Osteoblast (primary cell): ENCODE data around the gene B3GALT2. TPM values are rescaled to one million over a fixed set of nuclear protein-coding genes. Genes with fewer than 3 reads are reported as not detected.

Experiments
- DNase-seq: peaks from one replicate; pipeline ENCODE4 v3.0.0; 2011; ENCODE audit warnings: low spot score, mixed read lengths; ENCODE audit not compliant: insufficient read length; ENCODE audit errors: missing footprints
- H2AFZ ChIP-seq: 2 replicates; pipeline ENCODE4 v1.6.0; 2011; ENCODE audit warnings: mild to moderate bottlenecking, low read length
- H3K27ac ChIP-seq: 2 replicates; pipeline ENCODE4 v1.5.1; 2011; ENCODE audit warnings: mild to moderate bottlenecking, low read depth, low read length, moderate library complexity
- H3K27me3 ChIP-seq: 2 replicates; pipeline ENCODE4 v1.6.0; 2012; ENCODE audit warnings: mild to moderate bottlenecking, control low read depth, inconsistent platforms, low read length, moderate library complexity; ENCODE audit not compliant: insufficient read depth
- H3K36me3 ChIP-seq: 2 replicates; pipeline ENCODE4 v1.5.1; 2011; ENCODE audit warnings: mild to moderate bottlenecking, low read length, control low read depth, moderate library complexity; ENCODE audit not compliant: insufficient read depth
- H3K4me1 ChIP-seq: 2 replicates; pipeline ENCODE4 v1.5.1; 2011; ENCODE audit warnings: mild to moderate bottlenecking, low read length, control low read depth, moderate library complexity; ENCODE audit not compliant: insufficient read depth
- H3K4me2 ChIP-seq: 2 replicates; pipeline ENCODE4 v1.6.0; 2011; ENCODE audit warnings: mild to moderate bottlenecking, low read length; ENCODE audit not compliant: insufficient read depth
- H3K4me3 ChIP-seq: fragments of 200-600 bp; sonication (generic); 3 replicates; pipeline ENCODE4 v1.5.1; 2012; ENCODE audit warnings: mild to moderate bottlenecking, low read length, inconsistent platforms; ENCODE audit not compliant: insufficient read depth
- H3K79me2 ChIP-seq: 2 replicates; pipeline ENCODE4 v1.6.0; 2012; ENCODE audit warnings: mild to moderate bottlenecking, low read length, control low read depth, inconsistent platforms; ENCODE audit not compliant: insufficient read depth
- H3K9me3 ChIP-seq: 2 replicates; pipeline ENCODE4 v1.5.1; 2011; ENCODE audit warnings: low read depth, low read length, control low read depth
- H4K20me1 ChIP-seq: 2 replicates; pipeline ENCODE4 v1.6.0; 2012; ENCODE audit warnings: mild to moderate bottlenecking, low read length, control low read depth; ENCODE audit not compliant: insufficient read depth
- CTCF ChIP-seq: IDR thresholded peaks from 2 replicates; pipeline ENCODE4 v1.5.1; 2011; ENCODE audit warnings: mild to moderate bottlenecking, low read depth, low read length, moderate library complexity; ENCODE audit errors: extremely low read depth
- total RNA-seq: library from RNA; depleted of rRNA; stranded (reverse); fragments of >200 nt; gene quantifications from 2 replicates; pipeline ENCODE4 v1.2.3, GENCODE V29; 2012

B3GALT2 gene
- total RNA-seq, 1 donor = 2.2 TPM

- Histone ChIP-seq H3K79me2 (peaks cover 40% of the 10 kb centered on the region), H3K27ac (no peak overlapping the region), H3K27me3 (no peaks in the 10 kb centered on the region), H3K4me1 (no peaks in the 10 kb centered on the region), H3K4me3 (no peak overlapping the region), H2AFZ (no peak overlapping the region), H3K4me2 (no peak overlapping the region), H4K20me1 (no peaks in the 10 kb centered on the region), H3K36me3 (no peaks in the 10 kb centered on the region), H3K9me3 (no peaks in the 10 kb centered on the region)
- no peak for DNase-seq
- no peak for TF ChIP-seq CTCF
These were observed 14.6 kb upstream of the B3GALT2 start for GRCh38 chr1:193201021-193201420.

GRCh38 chr1:193199940-193200339, 13.5 kb upstream of the B3GALT2 start:
- DNase-seq = no peak
- Histone ChIP-seq H3K4me2 (no peak overlapping the region), H3K27me3 (no peaks in the 10 kb centered on the region), H3K79me2 (peaks cover 44% of the 10 kb centered on the region), H3K36me3 (no peaks in the 10 kb centered on the region), H3K27ac (no peak overlapping the region), H4K20me1 (peaks cover 4% of the 10 kb centered on the region), H3K4me1 (no peaks in the 10 kb centered on the region), H3K9me3 (no peaks in the 10 kb centered on the region), H2AFZ (no peak overlapping the region), H3K4me3 (no peak overlapping the region)
- no peak for TF ChIP-seq CTCF

GRCh38 chr1:193192586-193192985, 6.2 kb upstream of the B3GALT2 start:
- H3K9me3 ChIP-seq = no peaks in the 10 kb centered on the region
- no peak overlapping the region for H3K4me3 ChIP-seq
- no peak for TF ChIP-seq CTCF
- H3K4me1 ChIP-seq = no peaks in the 10 kb centered on the region
- no peaks in the 10 kb centered on the region for H3K27me3 ChIP-seq
- no peak overlapping the region for H3K4me2 ChIP-seq
- H3K79me2 ChIP-seq = peaks cover 84% of the 10 kb centered on the region
- no peaks in the 10 kb centered on the region for H3K36me3 ChIP-seq
- no peak overlapping the region for H3K27ac ChIP-seq
- H2AFZ ChIP-seq = no peak overlapping the region
- no peak for DNase-seq
- H4K20me1 ChIP-seq = peaks cover 4% of the 10 kb centered on the region

GRCh38 chr1:193190096-193190744, 3.8 kb upstream of the B3GALT2 start:
- DNase-seq = no peak
- Histone ChIP-seq H4K20me1 (no peaks in the 10 kb centered on the region), H3K4me1 (peaks cover 11% of the 10 kb centered on the region), H3K27ac (no peak overlapping the region), H2AFZ (no peak overlapping the region), H3K79me2 (peaks cover 86% of the 10 kb centered on the region), H3K4me2 (no peak overlapping the region), H3K4me3 (no peak overlapping the region), H3K27me3 (no peaks in the 10 kb centered on the region), H3K9me3 (no peaks in the 10 kb centered on the region), H3K36me3 (no peaks in the 10 kb centered on the region)
- TF ChIP-seq CTCF = peak; percentile 43
